Measurements from ENCODE around the gene HOXD4.

The HOXD4 gene

DNA sequence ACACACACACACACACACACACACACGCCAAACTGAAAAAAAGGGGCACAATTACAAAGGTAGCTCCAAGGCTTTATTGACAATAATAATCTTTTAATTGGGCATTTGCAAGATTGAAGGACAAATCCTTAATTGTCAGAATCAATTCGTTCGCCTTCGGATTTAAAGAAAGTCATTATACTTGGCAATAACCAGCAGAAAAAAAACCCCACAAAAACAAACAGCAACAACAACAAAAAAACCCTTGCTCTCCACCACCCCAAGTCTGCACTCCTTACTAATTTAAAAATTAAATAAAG, 23.6 kb upstream of the HOXD4 start:
- DNase-seq: no peak

DNA sequence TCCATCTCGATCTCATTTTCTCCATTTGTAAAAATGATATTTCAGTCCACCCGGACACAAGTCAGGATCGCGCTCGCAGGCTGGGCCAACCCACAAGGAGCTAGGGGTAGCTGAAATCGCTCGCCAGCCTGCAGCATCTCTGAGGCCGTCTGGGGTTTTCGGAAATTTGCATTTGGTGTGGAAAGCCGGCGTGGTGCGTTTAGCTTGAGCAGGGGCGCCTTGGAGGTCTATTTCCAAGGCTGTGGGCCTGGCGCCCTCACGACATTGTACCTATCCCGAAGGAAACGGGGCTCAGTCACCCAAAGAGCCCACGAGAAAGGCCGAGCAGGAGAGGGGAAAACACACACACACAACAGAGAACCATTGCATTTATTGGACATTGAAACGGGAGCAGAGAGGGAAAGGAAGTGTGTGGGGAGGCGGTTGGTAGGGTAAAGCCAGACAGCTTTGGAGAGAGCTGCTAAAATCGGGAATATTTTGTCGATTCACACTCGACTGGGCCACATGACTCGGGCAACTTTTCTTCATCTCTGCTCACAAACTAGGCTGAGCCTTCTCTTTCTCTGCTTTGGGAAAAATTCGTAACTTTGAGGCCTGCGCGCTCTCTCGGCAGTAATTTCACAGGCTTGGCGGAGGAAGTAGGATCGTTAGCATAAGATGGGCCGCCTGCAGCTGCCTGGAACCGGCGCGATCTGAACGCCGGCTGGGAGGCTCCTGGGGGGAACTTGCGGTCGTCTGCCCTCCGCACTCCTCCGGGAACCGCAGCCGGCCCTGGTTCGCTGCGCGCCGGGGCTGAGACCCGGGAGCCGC, 23.0 kb upstream of the HOXD4 start:
- DNase-seq: no peak

DNA sequence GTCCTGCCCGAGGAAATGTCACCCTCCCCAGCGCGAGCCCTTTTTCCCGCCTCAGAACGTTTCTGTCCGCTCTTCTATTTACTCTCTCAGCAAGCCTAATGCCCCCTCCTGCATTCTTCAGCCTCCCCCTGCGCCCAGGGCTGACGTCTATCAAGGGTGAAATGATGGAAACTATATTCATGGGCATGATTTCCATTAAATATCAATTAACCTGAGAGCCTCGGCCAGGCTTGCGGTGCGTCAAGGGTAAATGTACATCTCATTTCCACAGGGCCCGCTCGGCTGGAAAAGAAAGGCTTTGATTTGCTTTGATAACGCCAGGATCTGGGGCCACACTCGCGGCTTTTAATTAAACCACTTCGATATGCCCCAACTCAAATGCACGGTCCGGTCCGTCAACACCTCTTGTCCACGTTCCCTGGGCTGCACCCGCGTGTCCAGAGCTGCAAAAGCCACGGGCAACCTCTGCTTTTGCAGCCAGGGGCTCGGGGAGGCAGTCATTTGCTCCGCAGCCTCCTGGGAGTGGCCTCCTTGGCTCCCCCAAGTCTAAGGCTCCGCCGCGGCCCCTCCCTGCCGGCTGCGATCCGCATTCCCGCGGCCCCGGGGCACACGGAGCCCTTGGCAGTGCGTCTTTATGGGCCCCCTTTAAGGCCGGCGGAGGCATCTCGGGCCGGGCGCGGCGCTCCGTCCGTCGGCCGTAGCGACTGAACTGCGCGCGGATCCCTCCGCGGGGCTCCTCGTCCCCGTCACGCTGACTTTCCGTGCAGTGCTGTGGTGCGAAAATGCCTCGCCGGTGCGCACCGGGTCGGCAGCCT, 22.2 kb upstream of the HOXD4 start, which contains the start of gene HOXD8:
TSS of gene HOXD8 (plus strand) at position 724 of the 815 bp plus-strand sequence. CDS start 662 bp downstream, outside the sequence.
- DNase-seq: peak; percentile 47

DNA sequence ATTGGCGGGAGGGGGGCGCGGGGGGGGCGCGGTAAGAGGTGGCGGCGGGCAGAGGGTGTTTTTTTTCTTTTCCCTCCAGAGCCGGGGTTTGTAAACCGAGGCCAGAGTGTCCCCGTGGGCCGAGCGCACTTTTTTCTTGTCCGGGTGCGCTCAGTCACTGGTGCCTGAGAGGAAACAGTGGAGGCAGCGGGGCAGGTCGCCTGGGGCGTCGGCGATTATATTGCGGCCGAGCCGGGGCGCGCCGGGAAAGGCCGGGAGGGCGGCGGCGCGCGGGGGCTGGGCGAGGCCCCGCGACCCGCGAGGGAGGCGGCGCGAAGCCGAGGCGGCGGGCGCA, 21.6 kb upstream of the HOXD4 start:
- DNase-seq: no peak

DNA sequence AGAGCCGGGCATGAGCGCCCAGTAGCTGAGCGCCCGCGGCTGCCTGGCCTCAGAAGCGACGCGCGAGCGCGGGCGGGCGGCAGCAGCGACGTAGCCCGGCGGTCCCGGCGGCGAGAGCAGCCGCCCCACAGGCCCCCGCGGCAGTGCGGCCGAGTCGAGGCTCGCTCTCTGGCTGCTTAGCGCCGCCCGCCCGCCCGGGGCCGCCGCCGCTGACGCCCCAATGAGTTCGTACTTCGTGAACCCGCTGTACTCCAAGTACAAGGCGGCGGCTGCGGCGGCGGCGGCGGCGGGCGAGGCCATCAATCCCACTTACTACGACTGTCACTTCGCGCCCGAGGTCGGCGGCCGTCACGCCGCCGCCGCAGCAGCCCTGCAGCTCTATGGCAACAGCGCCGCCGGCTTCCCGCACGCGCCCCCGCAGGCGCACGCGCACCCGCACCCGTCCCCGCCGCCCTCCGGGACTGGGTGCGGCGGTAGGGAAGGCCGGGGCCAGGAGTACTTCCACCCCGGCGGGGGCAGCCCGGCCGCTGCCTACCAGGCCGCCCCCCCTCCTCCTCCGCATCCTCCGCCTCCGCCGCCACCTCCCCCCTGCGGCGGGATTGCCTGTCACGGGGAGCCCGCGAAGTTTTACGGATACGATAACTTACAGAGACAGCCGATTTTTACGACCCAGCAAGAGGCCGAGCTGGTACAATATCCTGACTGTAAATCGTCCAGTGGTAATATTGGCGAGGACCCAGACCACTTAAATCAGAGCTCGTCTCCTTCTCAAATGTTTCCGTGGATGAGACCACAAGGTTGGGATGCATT, 21.0 kb upstream of the HOXD4 start:
- no peak for DNase-seq

DNA sequence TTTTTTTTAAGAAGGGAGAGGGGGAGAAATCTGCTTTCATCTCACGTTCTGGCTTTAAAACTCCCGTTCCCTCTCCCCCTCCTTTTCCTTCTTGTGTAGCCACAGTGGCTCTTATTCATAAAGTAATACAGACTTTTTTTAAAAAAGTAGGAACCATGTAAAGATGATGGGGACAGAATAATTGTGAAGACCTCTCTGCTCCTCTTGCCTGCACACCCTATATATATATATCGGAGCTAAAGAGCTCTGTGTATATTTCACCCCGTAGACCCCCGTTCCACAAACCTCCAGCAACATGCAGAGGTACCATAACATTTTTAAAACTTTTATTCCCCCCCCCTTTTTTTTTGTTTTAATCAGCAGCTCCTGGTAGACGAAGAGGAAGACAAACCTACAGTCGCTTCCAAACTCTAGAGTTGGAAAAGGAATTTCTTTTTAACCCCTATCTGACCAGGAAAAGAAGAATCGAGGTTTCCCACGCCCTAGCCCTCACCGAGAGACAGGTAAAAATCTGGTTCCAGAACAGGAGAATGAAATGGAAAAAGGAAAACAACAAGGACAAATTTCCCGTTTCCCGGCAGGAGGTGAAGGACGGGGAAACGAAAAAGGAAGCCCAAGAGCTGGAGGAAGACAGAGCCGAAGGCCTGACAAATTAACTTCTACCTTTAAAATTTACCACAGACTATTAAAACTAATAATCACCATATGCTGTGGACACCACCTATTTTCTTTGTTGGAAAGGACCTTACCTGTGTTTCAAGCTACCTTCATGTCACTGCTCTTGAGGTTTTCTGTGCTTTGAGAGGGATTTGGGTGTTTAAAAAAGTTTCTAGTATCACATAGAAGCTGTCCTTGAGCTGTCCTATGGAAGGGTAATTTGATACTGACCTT, 20.1 kb upstream of the HOXD4 start:
- no peak for DNase-seq

DNA sequence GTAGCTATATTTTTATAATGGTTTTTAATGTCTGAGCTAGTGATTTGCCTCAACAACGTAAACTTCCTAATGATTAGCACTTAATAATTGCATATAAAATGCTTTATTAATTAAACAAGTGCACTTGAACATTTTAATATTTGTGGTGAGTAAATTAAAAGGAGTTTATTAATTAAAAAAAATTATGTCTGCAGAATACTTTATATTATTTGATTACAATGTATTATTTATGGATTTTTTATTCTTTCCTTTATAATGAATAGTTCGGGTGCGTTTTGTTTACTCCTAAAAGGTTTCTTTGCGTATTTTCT, 19.5 kb upstream of the HOXD4 start:
- DNase-seq: no peak

DNA sequence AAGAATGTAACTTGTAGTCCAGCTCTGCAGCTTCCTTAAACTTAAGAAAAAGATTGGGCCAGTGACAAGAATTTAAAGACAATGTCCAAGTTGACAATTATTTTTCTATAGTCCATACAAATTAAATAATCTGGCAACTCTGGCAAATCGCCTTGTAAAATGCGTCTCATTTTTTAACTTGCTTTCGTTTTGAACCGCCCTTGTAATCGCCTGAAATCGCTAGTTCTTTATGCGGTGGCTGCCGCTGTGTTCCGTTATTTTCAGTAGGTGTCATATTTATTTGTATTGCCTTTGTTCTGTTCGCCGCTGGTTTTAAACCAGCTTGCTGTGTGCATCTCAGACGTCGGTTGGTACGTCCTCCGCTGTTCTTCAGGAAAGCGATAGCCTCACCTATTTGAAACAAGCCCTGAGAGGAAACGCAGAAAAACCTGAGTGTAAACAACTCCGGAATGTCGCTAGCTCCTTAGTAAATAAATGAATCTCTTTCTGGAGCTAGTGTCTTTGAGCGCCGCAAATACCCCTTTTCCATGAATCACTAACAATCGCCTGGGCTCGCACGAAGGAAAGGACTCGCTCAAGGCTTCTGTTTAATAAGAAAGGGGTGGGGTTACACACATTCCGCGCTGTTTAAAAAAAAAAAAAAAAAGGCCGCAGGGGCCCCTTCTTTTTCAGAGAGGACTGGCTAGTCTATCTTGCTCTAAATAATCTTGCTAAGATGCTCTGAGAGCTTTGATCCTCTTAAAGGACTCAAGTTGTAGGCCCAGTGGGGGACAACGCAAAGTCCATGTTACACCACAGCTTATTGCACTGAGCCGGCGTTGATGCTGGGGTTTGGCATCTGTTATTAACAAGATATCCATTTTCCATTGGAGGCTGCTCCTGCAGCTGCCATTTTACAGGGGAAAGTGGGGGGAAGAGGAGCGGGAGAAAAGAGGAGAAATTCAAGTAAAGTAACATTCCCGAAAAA, 18.9 kb upstream of the HOXD4 start:
- DNase-seq: no peak

DNA sequence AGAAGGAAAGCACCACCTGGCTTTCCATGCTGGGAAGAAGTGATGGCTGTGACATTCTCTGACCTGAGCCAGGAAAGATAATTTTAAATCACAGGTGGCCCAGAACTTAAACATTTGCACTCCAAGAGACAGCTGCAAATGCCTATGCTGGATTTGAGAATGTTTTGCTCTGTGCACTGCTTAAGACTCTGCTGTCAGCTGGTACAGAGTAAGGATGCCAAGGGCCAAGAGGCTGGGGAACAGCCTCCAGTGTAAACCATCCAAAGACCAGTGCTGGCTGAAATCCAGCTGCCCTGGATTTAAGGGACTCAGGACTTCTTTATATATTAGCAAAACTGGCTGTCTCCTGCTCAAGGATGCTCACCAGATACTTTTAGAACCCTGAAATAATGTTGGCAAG, 18.0 kb upstream of the HOXD4 start:
- DNase-seq: no peak

DNA sequence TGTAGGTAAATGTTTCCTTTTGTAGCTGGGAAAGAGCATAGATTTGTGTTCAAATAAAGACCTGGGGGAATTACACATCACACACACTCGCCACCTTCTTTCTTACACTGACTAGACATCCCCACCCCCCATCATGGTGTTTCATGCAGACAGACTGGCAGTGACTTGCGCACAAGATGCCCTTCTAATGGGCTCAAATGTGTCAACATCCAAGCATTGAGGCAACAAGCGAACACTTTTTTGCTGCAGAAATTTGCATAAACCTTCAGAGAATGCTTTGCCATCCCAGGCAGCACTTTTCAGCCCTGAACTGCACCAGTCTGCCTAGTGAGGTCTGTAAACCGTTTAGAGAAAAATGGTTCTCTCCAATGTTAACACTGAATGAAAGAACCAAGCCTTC, 17.3 kb upstream of the HOXD4 start:
- no peak for DNase-seq

DNA sequence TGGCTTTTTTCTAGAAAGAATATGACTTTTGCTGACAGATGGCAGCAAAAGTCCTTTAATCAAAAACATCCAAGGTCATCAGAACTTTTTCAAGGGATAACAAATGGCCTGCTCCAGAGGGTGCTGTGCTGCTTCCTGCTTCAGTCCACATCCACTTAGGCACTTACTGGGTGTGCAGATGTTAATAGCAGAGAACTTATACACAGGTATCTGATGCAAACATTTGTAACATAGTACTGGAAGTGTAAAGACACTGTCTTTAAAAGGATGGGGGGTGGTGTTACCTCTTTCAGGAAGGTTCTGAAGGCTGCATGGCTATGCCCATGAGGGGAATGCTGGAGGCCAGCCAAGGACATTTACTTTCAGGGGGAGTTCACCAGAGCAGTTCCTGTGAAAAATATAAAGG, 16.3 kb upstream of the HOXD4 start:
- DNase-seq: no peak

DNA sequence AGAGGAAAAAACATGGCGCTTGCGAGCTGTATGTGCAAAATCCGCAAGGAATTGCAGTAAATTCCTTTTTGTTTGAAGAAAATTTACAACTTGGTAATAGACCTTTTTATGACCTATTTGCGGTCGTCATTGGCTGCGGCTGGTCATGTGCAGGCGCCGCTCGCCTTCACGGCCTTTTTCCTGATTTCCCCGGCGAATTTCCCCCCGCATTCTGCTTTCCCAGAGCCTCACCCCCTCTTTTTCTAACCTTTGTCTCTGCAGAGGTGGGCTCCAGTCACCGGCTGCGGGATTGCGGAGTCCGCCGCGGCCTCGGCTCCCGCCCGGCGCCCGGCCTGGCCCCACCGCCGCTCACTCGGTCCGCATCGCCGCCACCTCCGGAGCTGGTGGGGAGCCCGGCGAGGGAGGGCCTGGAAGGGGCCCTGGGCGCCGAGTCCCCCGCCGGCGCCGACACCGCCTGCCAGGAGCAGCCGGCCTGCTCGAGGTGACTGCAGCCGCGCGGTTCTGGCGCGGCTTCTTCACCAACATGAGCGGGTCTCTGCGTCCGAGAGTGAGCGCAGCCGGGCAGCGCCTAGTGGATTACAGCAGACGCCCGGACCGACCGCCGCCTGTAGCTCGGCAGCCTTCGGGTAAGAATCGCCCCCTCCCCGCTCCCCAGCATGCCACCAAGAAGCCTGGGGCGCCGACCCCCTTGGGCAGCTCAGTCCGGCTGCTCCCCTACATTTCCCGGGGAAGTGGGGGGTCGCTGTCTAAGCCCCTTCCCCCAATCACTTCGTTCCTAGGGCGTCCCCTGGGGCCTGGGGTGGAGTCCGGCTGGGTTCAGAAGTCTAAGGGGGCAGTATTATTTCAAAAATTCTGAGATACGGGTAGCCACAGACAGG, 14.7 kb upstream of the HOXD4 start:
- DNase-seq: no peak

DNA sequence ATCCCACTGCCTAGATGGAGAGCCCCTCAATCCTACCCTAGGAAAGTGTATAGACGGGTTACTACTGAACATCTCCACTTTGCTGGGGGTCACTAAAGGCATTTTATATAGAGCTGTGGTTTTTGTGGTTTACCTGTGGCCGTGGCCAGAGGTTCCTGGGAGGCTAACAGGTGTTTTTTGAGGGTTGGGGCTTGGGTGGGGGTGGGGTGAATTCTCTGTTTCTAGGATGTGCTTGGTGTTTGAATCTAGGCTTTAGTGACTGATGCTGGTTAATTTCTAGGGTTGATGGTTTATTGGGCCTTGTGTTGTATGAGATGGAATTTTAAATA, 14.1 kb upstream of the HOXD4 start:
- no peak for DNase-seq

DNA sequence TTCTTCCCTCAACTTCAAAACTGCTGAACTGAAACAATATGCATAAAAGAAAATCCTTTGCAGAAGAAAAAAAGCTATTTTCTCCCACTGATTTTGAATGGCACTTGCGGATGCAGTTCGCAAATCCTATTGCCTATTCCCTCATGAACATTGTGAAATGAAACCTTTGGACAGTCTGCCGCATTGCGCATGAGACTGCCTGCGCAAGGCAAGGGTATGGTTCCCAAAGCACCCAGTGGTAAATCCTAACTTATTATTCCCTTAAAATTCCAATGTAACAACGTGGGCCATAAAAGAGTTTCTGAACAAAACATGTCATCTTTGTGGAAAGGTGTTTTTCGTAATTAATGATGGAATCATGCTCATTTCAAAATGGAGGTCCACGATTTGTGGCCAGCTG, 13.4 kb upstream of the HOXD4 start:
- no peak for DNase-seq

DNA sequence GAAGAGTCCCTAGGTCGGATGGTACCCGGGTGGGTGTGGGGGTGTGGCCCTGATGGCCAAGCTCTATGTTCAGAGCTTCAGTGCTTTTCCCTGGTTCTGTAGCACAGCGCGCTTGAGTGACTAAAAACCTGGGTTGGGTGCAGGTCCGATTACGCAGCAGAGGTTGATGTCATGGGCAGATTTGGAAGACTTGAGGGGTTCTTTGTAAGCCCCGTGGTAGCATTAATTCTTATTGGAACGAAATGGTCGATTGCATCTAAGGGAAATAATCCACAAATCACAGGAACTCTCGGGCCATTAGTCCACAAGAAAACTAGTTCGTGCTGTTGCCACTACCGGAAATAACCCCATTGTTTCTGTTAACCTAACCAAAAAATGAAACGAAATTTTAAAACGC, 12.8 kb upstream of the HOXD4 start:
- no peak for DNase-seq

DNA sequence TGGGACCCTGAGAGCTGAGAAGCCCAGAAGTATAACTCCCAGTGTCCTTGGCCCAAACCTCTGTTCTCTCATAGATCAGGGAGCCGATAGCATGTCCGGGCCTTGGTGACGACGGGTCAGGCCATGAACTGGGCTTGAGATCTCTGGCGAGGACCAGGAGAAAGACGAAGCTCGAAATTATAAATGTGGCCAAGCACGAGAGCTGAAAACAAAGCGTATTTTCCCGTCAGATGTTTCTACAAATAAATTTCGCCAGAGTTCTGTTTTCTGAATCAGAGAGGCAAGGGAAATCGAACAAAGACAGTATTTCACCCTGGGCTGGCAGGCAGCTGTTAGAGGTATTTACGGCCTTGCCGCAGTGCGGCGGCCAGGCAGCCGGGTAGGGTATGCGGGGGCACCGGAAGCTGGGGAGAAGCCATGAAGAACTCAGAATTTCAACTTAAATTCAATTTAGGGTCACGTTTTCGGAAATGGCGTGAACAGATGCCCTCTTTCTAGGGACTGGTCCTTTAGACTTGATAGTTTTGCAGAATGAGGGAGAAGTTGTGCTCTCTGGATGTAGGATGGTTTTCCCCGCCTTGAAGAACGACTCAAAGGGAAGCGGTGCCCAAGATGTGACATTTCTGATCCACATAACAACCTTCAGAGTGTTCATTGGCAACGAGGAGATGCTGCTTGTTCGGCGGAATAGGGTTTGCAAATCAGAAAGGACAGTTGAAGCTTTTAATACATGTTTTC, 12.3 kb upstream of the HOXD4 start:
- DNase-seq: no peak

DNA sequence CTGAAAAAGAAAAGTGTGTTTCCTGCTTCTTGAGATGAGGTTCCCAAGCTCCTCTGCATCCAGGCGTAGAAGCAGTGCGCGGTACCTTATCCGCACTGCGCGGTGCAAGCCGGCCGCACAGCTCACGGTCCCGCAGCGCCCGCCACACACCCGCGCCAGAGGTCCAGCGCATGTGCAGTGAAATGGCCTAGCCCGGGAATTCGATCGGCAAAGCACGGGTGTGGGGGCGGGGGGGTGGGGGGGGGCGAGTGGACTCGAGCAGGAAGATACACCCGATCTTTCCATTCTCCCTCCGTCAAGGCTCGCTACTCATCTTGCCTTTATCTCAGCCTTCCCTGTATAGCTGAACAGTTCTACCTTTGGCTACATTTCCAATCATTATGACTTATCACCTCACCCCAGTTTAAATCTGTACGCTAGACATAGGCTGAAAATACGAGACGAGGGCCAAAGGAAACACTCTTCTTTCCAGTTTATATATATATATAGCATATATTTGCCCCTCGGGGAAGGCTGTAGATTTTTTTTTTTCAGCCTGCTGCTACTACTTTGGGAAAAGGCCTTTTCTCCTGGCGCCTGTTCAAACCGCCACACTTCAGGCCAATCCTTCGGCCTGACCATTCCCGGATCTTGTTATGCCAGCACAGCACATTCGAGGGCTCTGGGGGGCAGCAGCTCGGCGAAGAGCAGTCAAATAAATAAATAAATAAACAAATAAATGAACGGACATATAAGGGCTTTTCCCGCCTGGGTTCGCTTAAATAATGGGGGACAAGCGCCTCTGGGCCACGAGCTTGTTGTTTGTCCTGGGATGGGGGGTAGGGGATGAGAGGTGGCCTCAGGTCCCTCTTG, 11.5 kb upstream of the HOXD4 start:
- DNase-seq: no peak

DNA sequence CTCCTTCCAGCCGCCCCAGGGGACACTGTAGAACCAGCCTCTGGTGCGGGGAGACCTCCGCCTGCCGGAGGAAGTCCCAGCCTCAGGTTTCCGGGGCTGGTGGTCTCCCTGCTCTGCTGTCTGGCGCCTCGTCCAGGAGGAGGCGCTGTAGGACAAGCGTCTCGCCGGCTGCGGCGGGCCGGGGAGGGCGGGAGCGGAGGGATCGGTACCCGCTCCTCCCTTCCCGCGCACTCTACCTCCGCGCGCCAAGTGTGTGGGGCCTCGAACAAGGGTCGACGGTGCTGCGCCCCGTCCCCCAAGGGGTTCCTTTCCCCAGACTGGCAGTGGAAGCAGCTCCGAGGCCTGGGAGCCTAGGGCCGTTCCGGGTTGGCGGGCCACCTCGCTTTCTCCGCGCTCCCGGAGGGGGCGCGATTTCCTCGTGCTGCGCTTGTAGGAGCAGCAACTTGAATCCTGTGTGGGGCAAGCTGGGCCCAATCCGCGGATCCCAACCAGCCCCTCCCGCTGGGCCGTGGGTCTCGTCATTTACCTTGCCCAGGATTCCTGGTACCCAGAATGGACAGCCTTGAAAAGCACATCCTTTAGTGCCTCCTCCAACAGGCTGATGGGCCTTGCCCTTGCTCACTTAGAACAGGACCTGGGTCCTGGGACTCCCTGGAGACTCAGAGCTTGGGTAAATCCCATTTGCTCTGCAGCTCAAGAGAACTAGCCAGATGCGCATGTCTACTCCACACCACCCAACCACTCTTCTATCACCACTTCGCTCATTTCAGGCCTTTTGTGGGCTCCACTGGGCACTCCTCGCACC, 10.6 kb upstream of the HOXD4 start:
- no peak for DNase-seq

Measured in NCI-H2081 treated with DMSO at 0.1 percent for 48 hours (cell line).